ENCODE measurements around the gene CITED2. TPM values are rescaled to one million over a fixed set of nuclear protein-coding genes. Genes with fewer than 3 reads are reported as not detected.

CITED2 gene, protein sequence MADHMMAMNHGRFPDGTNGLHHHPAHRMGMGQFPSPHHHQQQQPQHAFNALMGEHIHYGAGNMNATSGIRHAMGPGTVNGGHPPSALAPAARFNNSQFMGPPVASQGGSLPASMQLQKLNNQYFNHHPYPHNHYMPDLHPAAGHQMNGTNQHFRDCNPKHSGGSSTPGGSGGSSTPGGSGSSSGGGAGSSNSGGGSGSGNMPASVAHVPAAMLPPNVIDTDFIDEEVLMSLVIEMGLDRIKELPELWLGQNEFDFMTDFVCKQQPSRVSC
- 100 to 1,000 TPM; 119 to 208 TPM for total RNA-seq

DNA sequence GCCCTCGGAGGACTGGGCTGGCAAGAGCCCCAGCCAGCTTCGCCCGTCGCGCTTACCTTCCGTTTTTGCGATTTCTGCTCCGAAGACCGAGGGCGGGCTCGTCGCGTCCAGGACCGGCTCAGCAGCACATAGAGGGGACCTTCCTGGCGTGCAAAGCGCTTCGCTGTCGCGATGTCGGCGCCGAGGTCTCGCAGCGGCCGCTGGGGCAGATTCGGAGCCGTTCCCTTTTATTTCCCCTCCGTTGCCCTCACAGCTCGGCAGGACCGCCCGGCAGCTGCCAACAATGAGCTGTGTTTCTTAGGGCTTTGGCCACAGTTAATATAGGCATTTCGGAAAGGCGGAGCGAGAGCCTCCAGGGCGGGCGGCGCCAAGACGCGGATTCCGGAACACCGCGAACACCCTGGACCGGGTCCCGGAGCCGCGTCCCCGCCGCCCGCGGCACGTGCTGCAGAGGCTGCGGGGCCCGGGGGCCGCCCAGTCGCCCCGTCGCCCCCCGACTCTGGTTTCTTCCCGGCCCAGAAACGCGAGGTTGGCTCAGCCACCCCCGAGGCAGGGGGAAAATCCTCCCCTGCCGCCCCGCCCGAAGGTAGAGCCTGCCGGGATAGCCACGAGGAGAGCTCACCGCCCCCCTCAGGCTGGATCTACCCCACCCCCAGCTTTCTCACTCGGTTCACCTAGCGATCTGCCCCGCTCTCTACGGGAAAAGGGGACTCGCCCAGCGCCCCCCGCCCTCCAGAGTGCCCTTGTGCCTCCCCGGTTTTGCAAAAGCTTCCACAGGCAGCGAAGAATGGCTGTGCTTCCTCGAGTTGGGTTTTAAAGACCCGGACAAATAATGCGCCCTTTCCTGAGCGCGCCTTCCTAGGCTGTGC lies at the start of gene CITED2:
CITED2 (minus strand) TSS at position 292 of the 869 bp plus-strand sequence. CDS start 704 bp downstream, outside the sequence.
- Histone ChIP-seq H3K27ac (peak within 1 kb of the TSS; percentile 94 to 96), H3K27me3 (no peaks in the 10 kb centered on the region), H3K9me3 (no peaks in the 10 kb centered on the region), H3K36me3 (peaks cover 30% of the 10 kb centered on the region), H3K4me1 (peaks cover 0 to 25% of the 10 kb centered on the region in 2 donors), H3K4me3 (peak within 1 kb of the TSS; percentile 84 to 87)
- peak; percentile 97 for DNase-seq (ENCODE audit: low spot score)
- TF ChIP-seq, protein P1, sequence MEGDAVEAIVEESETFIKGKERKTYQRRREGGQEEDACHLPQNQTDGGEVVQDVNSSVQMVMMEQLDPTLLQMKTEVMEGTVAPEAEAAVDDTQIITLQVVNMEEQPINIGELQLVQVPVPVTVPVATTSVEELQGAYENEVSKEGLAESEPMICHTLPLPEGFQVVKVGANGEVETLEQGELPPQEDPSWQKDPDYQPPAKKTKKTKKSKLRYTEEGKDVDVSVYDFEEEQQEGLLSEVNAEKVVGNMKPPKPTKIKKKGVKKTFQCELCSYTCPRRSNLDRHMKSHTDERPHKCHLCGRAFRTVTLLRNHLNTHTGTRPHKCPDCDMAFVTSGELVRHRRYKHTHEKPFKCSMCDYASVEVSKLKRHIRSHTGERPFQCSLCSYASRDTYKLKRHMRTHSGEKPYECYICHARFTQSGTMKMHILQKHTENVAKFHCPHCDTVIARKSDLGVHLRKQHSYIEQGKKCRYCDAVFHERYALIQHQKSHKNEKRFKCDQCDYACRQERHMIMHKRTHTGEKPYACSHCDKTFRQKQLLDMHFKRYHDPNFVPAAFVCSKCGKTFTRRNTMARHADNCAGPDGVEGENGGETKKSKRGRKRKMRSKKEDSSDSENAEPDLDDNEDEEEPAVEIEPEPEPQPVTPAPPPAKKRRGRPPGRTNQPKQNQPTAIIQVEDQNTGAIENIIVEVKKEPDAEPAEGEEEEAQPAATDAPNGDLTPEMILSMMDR (IDR thresholded peaks at IDR 0.05): peak in 1 of 2 donors; percentile 50

DNA sequence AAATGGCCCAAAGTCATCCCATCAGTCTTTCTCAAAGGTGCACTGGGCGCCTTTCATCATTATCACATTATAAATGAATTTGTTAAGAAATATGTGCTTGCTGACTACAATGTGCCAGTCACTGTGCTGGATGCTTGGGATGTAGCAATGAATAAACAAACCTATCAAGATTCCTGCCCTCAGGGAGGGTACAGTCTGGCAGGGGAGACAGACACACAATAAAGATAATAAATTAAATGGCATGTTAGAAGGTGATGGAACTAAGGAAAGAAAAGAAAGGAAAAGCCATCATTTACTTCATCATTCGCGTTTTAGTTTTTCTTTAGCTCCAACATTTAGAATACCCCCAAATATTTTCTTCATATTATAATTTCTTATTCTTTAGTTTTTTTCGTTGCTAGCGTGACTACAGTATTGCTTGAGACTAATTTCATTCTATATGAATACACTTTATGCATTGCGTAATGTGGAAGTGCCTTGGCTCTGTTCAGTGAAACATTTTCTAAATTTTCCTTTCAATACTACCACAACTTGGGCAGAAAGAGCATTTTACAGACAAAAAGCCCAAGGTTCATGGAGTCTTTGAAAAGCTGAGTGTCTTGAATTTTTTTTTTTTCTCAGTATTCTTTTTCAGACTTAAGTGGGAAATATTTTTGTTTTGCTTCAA lies 48.7 kb upstream of the CITED2 start:
- Histone ChIP-seq H3K36me3 (no peaks in the 10 kb centered on the region), H3K27me3 (no peaks in the 10 kb centered on the region), H3K9me3 (no peaks in the 10 kb centered on the region), H3K4me1 (no peaks in the 10 kb centered on the region), H3K27ac (no peak overlapping the region), H3K4me3 (no peak overlapping the region)
- DNase-seq (ENCODE audit: low spot score): no peak
- TF ChIP-seq, protein P1 (IDR thresholded peaks at IDR 0.05): no peak

DNA sequence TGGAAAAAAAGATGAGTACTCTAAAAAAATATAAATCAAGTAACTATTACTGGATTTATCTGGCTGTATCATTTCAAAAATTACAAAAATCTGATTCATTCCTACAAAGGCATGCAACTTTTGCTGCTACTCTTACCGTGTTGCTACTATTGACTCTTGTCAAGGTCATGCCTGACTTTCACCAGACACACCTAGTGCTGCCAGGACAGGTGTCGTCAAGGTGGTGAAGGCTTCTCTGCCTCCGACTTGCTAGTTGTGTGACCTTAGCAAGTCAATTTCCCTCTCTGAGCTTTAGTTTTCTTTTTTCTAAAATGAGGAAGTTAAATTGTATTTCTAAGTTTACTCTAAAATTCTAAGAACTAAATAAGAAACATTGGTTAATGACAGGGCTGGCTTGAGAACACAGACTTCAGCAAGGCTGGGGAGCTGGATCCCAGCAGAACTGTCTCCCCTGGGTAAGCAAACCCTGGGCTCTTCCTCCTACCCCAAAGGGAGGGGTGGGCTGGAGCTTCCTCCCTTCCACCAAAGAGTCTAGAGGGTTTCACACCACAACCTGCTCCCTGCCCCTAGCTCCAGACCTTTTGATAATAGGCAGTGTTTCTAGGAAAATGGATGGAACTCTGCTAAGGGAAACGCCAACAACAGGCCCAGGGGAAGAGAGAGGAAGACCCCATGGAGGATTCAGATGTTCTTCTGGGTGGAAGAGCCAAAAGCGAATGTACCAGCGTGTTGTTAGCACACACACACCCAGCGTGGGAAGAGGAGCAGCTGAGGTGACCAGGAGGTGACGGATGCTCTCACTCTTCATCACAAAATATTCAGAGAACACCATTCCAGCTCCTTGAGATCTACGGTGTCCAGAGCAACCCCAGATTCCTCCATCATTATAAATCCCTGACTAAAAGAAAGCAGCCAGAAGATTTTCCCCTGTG lies 47.9 kb upstream of the CITED2 start:
- Histone ChIP-seq H3K4me3 (no peak overlapping the region), H3K9me3 (no peaks in the 10 kb centered on the region), H3K4me1 (no peaks in the 10 kb centered on the region), H3K27me3 (no peaks in the 10 kb centered on the region), H3K36me3 (no peaks in the 10 kb centered on the region), H3K27ac (no peak overlapping the region)
- no peak for DNase-seq (ENCODE audit: low spot score)
- TF ChIP-seq, protein P1 (IDR thresholded peaks at IDR 0.05): no peak

DNA sequence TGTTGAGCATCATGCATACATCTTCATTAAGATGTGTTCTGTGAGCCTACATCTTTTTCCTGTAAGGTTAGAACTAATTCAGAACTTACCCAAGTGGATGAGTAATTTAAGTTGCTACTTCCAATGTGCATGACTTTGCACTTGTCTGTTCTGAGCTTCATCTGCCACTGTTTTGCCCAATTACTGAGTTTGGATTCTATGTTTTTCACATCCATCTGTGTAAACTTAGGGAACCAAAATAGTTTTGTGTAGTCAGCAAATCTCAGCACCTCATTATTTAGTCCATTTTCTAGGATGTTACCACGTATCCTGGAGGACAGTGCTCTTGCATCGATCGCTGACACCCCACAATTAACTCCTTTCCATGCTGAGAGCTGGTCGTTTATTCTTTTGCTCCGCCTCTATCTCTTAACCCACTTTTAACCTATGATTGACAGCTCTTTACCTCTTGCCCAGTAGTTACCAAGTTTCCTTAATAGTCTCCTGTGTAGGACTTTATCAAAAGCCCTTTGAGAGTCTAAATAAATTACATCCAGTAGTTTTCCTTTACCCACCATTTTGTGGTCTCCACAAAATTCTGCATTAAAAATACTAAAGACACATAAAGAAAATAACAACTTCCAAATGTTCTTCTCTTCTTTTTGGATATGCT lies 44.2 kb upstream of the CITED2 start:
- no peak for DNase-seq (ENCODE audit: low spot score)
- Histone ChIP-seq H3K36me3 (no peaks in the 10 kb centered on the region), H3K4me3 (no peak overlapping the region), H3K9me3 (no peaks in the 10 kb centered on the region), H3K4me1 (no peaks in the 10 kb centered on the region), H3K27ac (no peak overlapping the region), H3K27me3 (no peaks in the 10 kb centered on the region)
- TF ChIP-seq, protein P1 (IDR thresholded peaks at IDR 0.05): no peak

All from right atrium auricular region (tissue), 2 donors.